BLaER1 treated with 17β-estradiol and CSF1 and Interleukin-3, amounts not matched to agents 10 nM and 100 nM (cell line): ENCODE data around the gene UTF1.
A peak's percentile ranks its signal among the peaks of the same experiment; 100 is the strongest.

ENCODE experiments used
- H3K27ac ChIP-seq, 11 experiments: shearing (Covaris generic); formaldehyde crosslinking; 2 replicates each; pipeline ENCODE4 v1.8.1; 2022
- H3K27me3 ChIP-seq, 11 experiments: shearing (Covaris generic); formaldehyde crosslinking; 2 replicates each; pipeline ENCODE4 v1.8.1; 2022
- H3K36me3 ChIP-seq, 11 experiments: shearing (Covaris generic); formaldehyde crosslinking; 2 replicates each; pipeline ENCODE4 v1.8.1; 2022
- H3K4me1 ChIP-seq, 10 experiments: shearing (Covaris generic); formaldehyde crosslinking; 2 replicates each; pipeline ENCODE4 v1.8.1; 2022
- H3K4me2 ChIP-seq, 11 experiments: shearing (Covaris generic); formaldehyde crosslinking; 2 replicates each; pipeline ENCODE4 v1.8.1; 2022
- H3K4me3 ChIP-seq, 10 experiments: shearing (Covaris generic); formaldehyde crosslinking; 2 replicates each; pipeline ENCODE4 v1.8.1; 2022
- H3K9ac ChIP-seq, 11 experiments: shearing (Covaris generic); formaldehyde crosslinking; 2 replicates each; pipeline ENCODE4 v1.8.1; 2022
- H3K9me3 ChIP-seq, 11 experiments: shearing (Covaris generic); formaldehyde crosslinking; replicated peaks in 1 of 11; 2 replicates each; pipeline ENCODE4 v1.8.1; 2022
- H4K20me1 ChIP-seq, 11 experiments: shearing (Covaris generic); formaldehyde crosslinking; 2 replicates each; pipeline ENCODE4 v1.8.1; 2022
- Cebpa-rat ChIP-seq, 11 experiments: shearing (Covaris generic); IDR thresholded peaks; 2 replicates each; pipeline ENCODE4 v1.8.1; 2022

The UTF1 gene

DNA sequence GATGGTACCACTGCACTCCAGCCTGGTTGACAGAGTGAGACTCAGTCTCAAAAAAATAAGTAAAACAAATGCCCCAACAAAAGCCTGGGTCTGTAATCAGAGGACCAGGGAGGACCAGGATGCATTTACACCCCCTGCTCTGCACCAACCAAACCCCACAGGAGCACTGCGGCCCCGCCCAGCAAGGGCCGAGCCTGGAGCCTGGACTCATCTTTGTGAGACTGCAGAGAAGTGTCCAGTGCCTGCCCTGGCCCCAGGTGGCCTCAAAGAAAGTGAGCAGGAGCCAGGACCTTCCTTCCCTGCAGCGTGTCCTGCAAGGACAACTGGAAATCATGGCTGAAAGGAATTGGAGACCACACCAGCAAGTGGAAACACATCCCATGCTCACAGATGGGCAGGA lies 38.4 kb upstream of the UTF1 start:
- Histone ChIP-seq H3K27me3 (peaks cover 0 to 14% (median 0%) of the 10 kb centered on the region in 11 experiments; a peak in 7 of 22 replicates), H3K27ac (no peak overlapping the region), H3K9me3 (peaks cover 8 to 31% (median 14%) of the 10 kb centered on the region in 11 experiments; a peak in 19 of 22 replicates), H3K9ac (no peak overlapping the region), H3K4me2 (no peak overlapping the region), H3K4me1 (peaks cover 9 to 32% (median 30%) of the 10 kb centered on the region in 10 experiments), H4K20me1 (peaks cover 0 to 14% (median 7%) of the 10 kb centered on the region in 11 experiments; a peak in 12 of 22 replicates), H3K36me3 (peaks cover 0 to 3% (median 0%) of the 10 kb centered on the region in 11 experiments; a peak in 1 of 22 replicates), H3K4me3 (no peak overlapping the region)
- no peak for TF ChIP-seq Cebpa-rat (IDR thresholded peaks at IDR 0.05)

DNA sequence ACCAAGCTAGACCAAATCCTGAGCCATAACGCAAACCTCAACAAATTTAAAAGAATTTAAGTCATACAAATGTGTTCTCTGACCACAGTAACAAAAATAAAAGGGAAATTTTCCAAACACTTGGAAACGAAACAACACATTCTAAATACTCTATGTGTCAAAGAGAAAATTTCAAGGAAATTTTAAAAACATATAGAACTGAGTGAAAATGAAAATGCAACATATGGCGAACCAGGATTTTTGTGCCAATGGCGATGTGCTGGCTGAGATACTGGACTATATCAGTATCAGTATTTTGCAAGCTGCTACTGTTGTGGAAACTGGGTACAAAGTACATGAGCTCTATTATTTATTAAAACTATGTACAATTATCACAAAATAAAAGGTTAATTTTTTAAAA lies 35.9 kb upstream of the UTF1 start:
- Histone ChIP-seq H3K4me2 (no peak overlapping the region), H3K4me3 (no peak overlapping the region), H3K27ac (no peak overlapping the region), H3K9me3 (peaks cover 8 to 31% (median 14%) of the 10 kb centered on the region in 11 experiments; a peak in 19 of 22 replicates), H3K36me3 (peaks cover 0 to 3% (median 0%) of the 10 kb centered on the region in 11 experiments; a peak in 1 of 22 replicates), H3K27me3 (no peaks in the 10 kb centered on the region), H4K20me1 (peaks cover 0 to 4% (median 0%) of the 10 kb centered on the region in 11 experiments; a peak in 5 of 22 replicates), H3K4me1 (peaks cover 0 to 20% (median 17%) of the 10 kb centered on the region in 10 experiments; a peak in 17 of 20 replicates), H3K9ac (no peak overlapping the region)
- no peak for TF ChIP-seq Cebpa-rat (IDR thresholded peaks at IDR 0.05)

DNA sequence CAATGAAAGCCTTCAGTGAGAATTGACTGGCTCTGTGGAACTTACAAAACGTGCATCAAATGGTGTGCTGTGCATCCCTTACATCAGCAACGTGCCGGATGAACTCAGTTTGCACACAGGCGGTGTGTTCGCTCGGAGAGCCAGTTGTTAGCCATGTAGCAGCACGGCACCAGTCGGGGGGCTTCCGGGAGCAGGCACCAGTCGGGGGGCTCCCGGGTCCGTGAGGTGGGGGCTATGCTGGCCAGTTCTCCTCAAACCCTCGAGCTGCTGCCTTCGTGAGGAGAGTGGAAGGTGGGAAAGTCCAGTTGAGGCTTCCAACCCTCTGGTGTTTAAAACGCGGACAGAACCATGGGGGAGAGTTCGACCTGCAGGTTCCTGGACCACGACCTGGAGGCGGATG lies 34.9 kb upstream of the UTF1 start:
- H3K27ac ChIP-seq = no peak overlapping the region
- TF ChIP-seq Cebpa-rat (IDR thresholded peaks at IDR 0.05) = no peak
- no peaks in the 10 kb centered on the region for H3K27me3 ChIP-seq
- H3K4me3 ChIP-seq = no peak overlapping the region
- H3K4me2 ChIP-seq = no peak overlapping the region
- H3K9ac ChIP-seq = no peak overlapping the region
- H4K20me1 ChIP-seq = no peaks in the 10 kb centered on the region; a peak in 1 of 22 replicates
- H3K9me3 ChIP-seq = peaks cover 8 to 31% (median 14%) of the 10 kb centered on the region in 11 experiments; a peak in 19 of 22 replicates
- H3K36me3 ChIP-seq = peaks cover 0 to 3% (median 0%) of the 10 kb centered on the region in 11 experiments; a peak in 1 of 22 replicates
- peaks cover 0 to 24% (median 17%) of the 10 kb centered on the region in 10 experiments; a peak in 14 of 20 replicates for H3K4me1 ChIP-seq

DNA sequence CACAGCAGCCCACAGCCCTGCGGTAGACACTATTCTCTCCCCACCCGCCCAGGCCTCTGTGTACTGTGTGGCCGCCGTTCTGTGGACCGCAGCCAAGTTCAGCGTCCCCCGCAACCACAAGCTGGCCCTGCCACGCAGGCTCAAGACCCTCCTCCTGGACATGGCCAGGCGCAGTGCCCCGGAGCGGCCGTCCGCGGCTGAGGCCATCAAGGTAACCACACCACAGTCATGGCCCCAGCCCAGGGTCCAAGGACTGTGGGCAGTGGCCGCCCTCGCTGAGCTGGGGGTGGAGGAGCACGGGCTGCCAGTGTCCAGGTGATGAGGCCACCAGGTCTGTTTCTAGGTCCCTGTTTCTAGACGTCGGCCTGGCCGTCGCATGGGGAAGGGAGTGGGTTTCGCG lies 34.4 kb upstream of the UTF1 start:
- Histone ChIP-seq H3K4me2 (no peak overlapping the region), H3K4me3 (no peak overlapping the region), H3K36me3 (peaks cover 0 to 3% (median 0%) of the 10 kb centered on the region in 11 experiments; a peak in 1 of 22 replicates), H3K9ac (no peak overlapping the region), H3K4me1 (peaks cover 0 to 27% (median 20%) of the 10 kb centered on the region in 10 experiments; a peak in 14 of 20 replicates), H4K20me1 (no peaks in the 10 kb centered on the region; a peak in 1 of 22 replicates), H3K9me3 (peaks cover 8 to 31% (median 14%) of the 10 kb centered on the region in 11 experiments; a peak in 19 of 22 replicates), H3K27ac (no peak overlapping the region), H3K27me3 (no peaks in the 10 kb centered on the region)
- no peak for TF ChIP-seq Cebpa-rat (IDR thresholded peaks at IDR 0.05)

DNA sequence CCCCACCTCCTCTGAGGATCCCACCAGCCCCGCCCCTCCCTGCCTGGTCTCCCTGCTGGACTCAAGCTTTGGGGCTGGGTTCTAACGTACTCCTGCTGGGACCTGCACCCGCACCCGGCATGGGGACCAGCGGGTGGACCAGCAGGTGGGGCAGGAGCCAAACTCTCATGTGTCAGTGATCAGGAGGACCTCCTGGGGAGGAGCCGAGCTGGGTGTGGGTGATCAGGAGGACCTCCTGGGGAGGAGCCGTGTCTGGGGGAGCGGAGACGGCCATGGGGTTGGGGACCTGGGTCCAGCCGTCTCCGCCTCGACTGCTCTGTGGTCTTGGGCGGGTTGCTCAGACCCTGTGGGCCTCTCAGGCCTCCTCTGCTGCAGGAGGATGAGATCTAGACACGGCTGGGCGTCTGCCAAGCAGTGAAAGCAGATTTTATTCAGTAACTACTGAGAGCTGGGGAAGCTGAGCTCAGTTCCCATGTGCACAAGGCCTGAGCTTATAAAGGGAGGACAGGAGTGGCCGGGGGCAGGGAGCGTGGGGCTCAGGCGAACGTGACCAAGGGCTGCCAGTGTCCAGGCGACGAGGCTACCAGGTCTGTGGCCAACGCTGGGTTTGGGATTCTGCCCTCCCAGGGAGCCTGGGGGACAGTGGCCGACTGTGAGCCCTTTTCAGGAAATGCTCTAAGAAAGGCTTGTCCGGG lies 33.6 kb upstream of the UTF1 start:
- H3K27ac ChIP-seq = no peak overlapping the region
- H3K4me3 ChIP-seq = no peak overlapping the region
- H4K20me1 ChIP-seq = peaks cover 0 to 3% (median 0%) of the 10 kb centered on the region in 11 experiments; a peak in 3 of 22 replicates
- H3K9ac ChIP-seq = peak overlapping the region in 5 of 11 experiments; percentile 12 to 50 (median 25); a peak in 5 of 22 replicates
- no peaks in the 10 kb centered on the region for H3K27me3 ChIP-seq
- peak overlapping the region in 9 of 11 experiments; percentile 15 to 65 (median 45); a peak in 15 of 22 replicates for H3K4me2 ChIP-seq
- H3K36me3 ChIP-seq = peaks cover 0 to 3% (median 0%) of the 10 kb centered on the region in 11 experiments; a peak in 1 of 22 replicates
- H3K9me3 ChIP-seq = peaks cover 8 to 28% (median 14%) of the 10 kb centered on the region in 11 experiments; a peak in 19 of 22 replicates
- TF ChIP-seq Cebpa-rat (IDR thresholded peaks at IDR 0.05) = no peak
- peaks cover 0 to 27% (median 20%) of the 10 kb centered on the region in 10 experiments; a peak in 14 of 20 replicates for H3K4me1 ChIP-seq

DNA sequence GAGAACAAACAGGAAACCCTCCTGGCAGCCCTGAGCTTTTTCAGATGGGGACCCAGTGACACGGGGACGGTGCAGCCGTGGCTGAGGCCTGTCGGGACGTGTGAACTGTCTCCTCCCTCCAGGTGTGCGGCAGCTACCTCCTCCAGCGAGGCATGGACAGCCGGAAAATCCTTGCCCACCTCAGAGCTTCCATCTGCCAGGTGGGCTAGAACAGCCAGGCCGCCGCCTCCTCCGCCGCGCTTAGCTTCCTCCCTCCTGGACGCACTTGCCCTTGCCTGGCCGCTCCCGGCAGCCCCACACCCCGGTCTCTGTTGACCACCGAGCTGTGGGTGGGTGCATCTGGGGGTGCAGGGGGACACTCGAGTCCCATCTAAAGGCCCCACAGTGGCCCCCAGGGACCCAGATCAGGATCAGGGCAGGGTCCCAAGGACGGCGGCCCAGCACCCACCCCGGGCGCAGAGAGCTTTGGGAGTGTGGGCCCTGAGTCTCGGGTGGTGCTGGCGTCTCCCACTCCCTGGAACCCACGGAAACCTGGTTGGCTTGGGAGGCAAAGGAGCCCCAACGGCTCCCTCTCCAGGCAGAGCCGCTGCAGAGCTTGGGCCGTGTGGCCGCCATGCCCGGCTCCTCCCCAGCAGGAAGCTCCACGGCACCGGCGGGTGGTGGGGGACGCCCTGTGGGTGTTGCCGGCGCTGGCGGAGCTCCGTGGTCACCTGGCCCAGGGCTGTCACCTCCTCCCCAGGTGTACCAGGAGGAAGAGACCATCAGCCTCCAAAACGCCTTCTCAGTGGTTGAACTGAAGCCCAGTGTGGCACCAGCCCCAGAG lies 32.9 kb upstream of the UTF1 start:
- no peak overlapping the region for H3K27ac ChIP-seq
- H3K27me3 ChIP-seq = no peaks in the 10 kb centered on the region
- peaks cover 0 to 11% (median 0%) of the 10 kb centered on the region in 11 experiments; a peak in 3 of 22 replicates for H4K20me1 ChIP-seq
- peak overlapping the region in 9 of 11 experiments; percentile 15 to 65 (median 45); a peak in 17 of 22 replicates for H3K4me2 ChIP-seq
- no peak overlapping the region for H3K4me3 ChIP-seq
- peak overlapping the region in 5 of 11 experiments; percentile 12 to 50 (median 25); a peak in 5 of 22 replicates for H3K9ac ChIP-seq
- H3K4me1 ChIP-seq = peaks cover 0 to 27% (median 20%) of the 10 kb centered on the region in 10 experiments; a peak in 14 of 20 replicates
- no peak for TF ChIP-seq Cebpa-rat (IDR thresholded peaks at IDR 0.05)
- H3K9me3 ChIP-seq = peaks cover 1 to 20% (median 7%) of the 10 kb centered on the region in 11 experiments; a peak in 13 of 22 replicates
- H3K36me3 ChIP-seq = no peaks in the 10 kb centered on the region

- Histone ChIP-seq H3K4me1 (peaks cover 0 to 27% (median 20%) of the 10 kb centered on the region in 10 experiments; a peak in 14 of 20 replicates), H3K9ac (no peak overlapping the region), H3K27ac (no peak overlapping the region), H4K20me1 (peaks cover 0 to 17% (median 0%) of the 10 kb centered on the region in 11 experiments; a peak in 3 of 22 replicates), H3K36me3 (no peaks in the 10 kb centered on the region), H3K4me3 (no peak overlapping the region), H3K9me3 (peaks cover 0 to 15% (median 5%) of the 10 kb centered on the region in 11 experiments; a peak in 9 of 22 replicates), H3K27me3 (no peaks in the 10 kb centered on the region), H3K4me2 (peak overlapping the region in 2 of 11 experiments; percentile 58 to 65; a peak in 2 of 22 replicates)
- TF ChIP-seq Cebpa-rat (IDR thresholded peaks at IDR 0.05) = no peak
These were observed 32.2 kb upstream of the UTF1 start for GRCh38 chr10:133197786-133198185.

GRCh38 chr10:133198206-133198605 lies 31.8 kb upstream of the UTF1 start:
- H3K9ac ChIP-seq = no peak overlapping the region
- H3K27ac ChIP-seq = no peak overlapping the region
- H3K27me3 ChIP-seq = no peaks in the 10 kb centered on the region
- no peaks in the 10 kb centered on the region for H3K36me3 ChIP-seq
- H3K4me3 ChIP-seq = no peak overlapping the region
- no peak overlapping the region for H3K4me2 ChIP-seq
- H3K4me1 ChIP-seq = peaks cover 0 to 27% (median 20%) of the 10 kb centered on the region in 10 experiments; a peak in 14 of 20 replicates
- peaks cover 0 to 11% (median 5%) of the 10 kb centered on the region in 11 experiments; a peak in 8 of 22 replicates for H3K9me3 ChIP-seq
- no peak for TF ChIP-seq Cebpa-rat (IDR thresholded peaks at IDR 0.05)
- peaks cover 0 to 17% (median 0%) of the 10 kb centered on the region in 11 experiments; a peak in 3 of 22 replicates for H4K20me1 ChIP-seq
